ENCODE measurements around the gene SEMA5A. TPM values are rescaled to one million over a fixed set of nuclear protein-coding genes. Genes with fewer than 3 reads are reported as not detected.

SEMA5A gene
- polyA plus RNA-seq, 1 donor (not counting 4 experiments of a cell fraction or from before 2014, with no cell fraction given) = 0.16 TPM

DNA sequence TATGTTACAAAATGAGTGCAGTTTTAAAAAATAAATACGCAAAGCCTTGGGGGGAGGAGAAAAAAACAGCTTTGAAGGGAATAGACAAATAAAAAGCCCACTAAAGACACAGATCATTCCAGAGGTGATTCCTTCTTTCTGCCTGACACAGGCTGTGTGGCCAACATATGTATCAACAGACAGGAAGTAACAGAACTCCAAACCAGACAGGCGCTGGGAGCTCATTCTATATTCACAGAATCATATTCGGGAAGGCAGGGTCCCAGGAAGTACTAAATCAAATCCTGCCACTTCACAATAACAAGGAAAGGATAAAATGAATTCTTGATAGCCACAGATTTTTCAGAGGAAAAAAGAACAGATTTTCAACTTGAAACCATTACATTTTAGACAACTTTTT lies 62.1 kb downstream of the SEMA5A start:
- no peaks in the 10 kb centered on the region for H3K9me3 ChIP-seq (ENCODE audit: control insufficient read depth, low read depth, low read length)
- no peaks in the 10 kb centered on the region for H3K27me3 ChIP-seq (ENCODE audit: control insufficient read depth, extremely low read depth, insufficient read depth, low read length)
- no peak overlapping the region for H2AFZ ChIP-seq (ENCODE audit: control insufficient read depth, low read length)
- no peak for FAIRE-seq
- H3K4me2 ChIP-seq (ENCODE audit: control insufficient read depth, extremely low read depth, insufficient read depth, low read depth, low read length) = no peak overlapping the region
- H3K27ac ChIP-seq (ENCODE audit: control insufficient read depth, insufficient read depth, low read length) = no peak overlapping the region
- no peaks in the 10 kb centered on the region for H4K20me1 ChIP-seq (ENCODE audit: control insufficient read depth, extremely low read depth, insufficient read depth, low read length)
- H3K36me3 ChIP-seq (ENCODE audit: control insufficient read depth in 2 of 2, extremely low read depth in 1 of 2, insufficient read depth in 2 of 2, low read length in 2 of 2) = no peaks in the 10 kb centered on the region
- H3K4me3 ChIP-seq (ENCODE audit: control insufficient read depth in 2 of 3, extremely low read depth in 1 of 3, insufficient read depth in 2 of 3, low read depth in 1 of 3, low read length in 3 of 3) = no peak overlapping the region
- dilution Hi-C loops (cut with MboI; ENCODE audit: extremely low pct_ligation_motif_present, low sequenced_read_pairs) = loop anchor here (25.0 kb wide), 1 partner anchor 121 kb away; no protein-coding TSS in a partner anchor
- no peak overlapping the region for H3K9ac ChIP-seq (ENCODE audit: control insufficient read depth, extremely low read depth, insufficient read depth, low read length)
- H3K79me2 ChIP-seq (ENCODE audit: control insufficient read depth, insufficient read depth, low read length) = no peaks in the 10 kb centered on the region
- peaks cover 7% of the 10 kb centered on the region for H3K4me1 ChIP-seq (ENCODE audit: control insufficient read depth, extremely low read depth, insufficient read depth, low read length)
- TF ChIP-seq, protein P1, sequence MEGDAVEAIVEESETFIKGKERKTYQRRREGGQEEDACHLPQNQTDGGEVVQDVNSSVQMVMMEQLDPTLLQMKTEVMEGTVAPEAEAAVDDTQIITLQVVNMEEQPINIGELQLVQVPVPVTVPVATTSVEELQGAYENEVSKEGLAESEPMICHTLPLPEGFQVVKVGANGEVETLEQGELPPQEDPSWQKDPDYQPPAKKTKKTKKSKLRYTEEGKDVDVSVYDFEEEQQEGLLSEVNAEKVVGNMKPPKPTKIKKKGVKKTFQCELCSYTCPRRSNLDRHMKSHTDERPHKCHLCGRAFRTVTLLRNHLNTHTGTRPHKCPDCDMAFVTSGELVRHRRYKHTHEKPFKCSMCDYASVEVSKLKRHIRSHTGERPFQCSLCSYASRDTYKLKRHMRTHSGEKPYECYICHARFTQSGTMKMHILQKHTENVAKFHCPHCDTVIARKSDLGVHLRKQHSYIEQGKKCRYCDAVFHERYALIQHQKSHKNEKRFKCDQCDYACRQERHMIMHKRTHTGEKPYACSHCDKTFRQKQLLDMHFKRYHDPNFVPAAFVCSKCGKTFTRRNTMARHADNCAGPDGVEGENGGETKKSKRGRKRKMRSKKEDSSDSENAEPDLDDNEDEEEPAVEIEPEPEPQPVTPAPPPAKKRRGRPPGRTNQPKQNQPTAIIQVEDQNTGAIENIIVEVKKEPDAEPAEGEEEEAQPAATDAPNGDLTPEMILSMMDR (optimal IDR thresholded peaks at IDR 0.05 in 1 of 3, IDR thresholded peaks at IDR 0.05 in 1 of 3, conservative IDR thresholded peaks at IDR 0.05 in 1 of 3; ENCODE audit: extremely low read depth in 1 of 3, insufficient read depth in 2 of 3, low read length in 3 of 3) = no peak
- no peak for TF ChIP-seq EZH2 (IDR thresholded peaks at IDR 0.05; ENCODE audit: low read length)
- H3K9me1 ChIP-seq (ENCODE audit: control insufficient read depth, extremely low read depth, insufficient read depth, low read length) = no peaks in the 10 kb centered on the region
- DNase-seq (ENCODE audit: low read depth, low spot score) = no peak

GRCh38 chr5:9483243-9483642 lies 62.6 kb downstream of the SEMA5A start:
- DNase-seq (ENCODE audit: low read depth, low spot score) (no peak), FAIRE-seq (no peak)
- H3K9ac ChIP-seq (ENCODE audit: control insufficient read depth, extremely low read depth, insufficient read depth, low read length) = no peak overlapping the region
- TF ChIP-seq EZH2 (IDR thresholded peaks at IDR 0.05; ENCODE audit: low read length) = no peak
- TF ChIP-seq, protein P1 (optimal IDR thresholded peaks at IDR 0.05 in 1 of 3, IDR thresholded peaks at IDR 0.05 in 1 of 3, conservative IDR thresholded peaks at IDR 0.05 in 1 of 3; ENCODE audit: extremely low read depth in 1 of 3, insufficient read depth in 2 of 3, low read length in 3 of 3) = no peak
- no peak overlapping the region for H3K4me3 ChIP-seq (ENCODE audit: control insufficient read depth in 2 of 3, extremely low read depth in 1 of 3, insufficient read depth in 2 of 3, low read depth in 1 of 3, low read length in 3 of 3)
- dilution Hi-C loops (cut with MboI; ENCODE audit: extremely low pct_ligation_motif_present, low sequenced_read_pairs) = loop anchor here (25.0 kb wide), 1 partner anchor 121 kb away; no protein-coding TSS in a partner anchor
- no peak overlapping the region for H3K27ac ChIP-seq (ENCODE audit: control insufficient read depth, insufficient read depth, low read length)
- H3K9me1 ChIP-seq (ENCODE audit: control insufficient read depth, extremely low read depth, insufficient read depth, low read length) = no peaks in the 10 kb centered on the region
- no peaks in the 10 kb centered on the region for H3K36me3 ChIP-seq (ENCODE audit: control insufficient read depth in 2 of 2, extremely low read depth in 1 of 2, insufficient read depth in 2 of 2, low read length in 2 of 2)
- no peaks in the 10 kb centered on the region for H3K79me2 ChIP-seq (ENCODE audit: control insufficient read depth, insufficient read depth, low read length)
- H4K20me1 ChIP-seq (ENCODE audit: control insufficient read depth, extremely low read depth, insufficient read depth, low read length) = no peaks in the 10 kb centered on the region
- no peaks in the 10 kb centered on the region for H3K27me3 ChIP-seq (ENCODE audit: control insufficient read depth, extremely low read depth, insufficient read depth, low read length)
- H2AFZ ChIP-seq (ENCODE audit: control insufficient read depth, low read length) = peak overlapping the region; percentile 75
- H3K4me2 ChIP-seq (ENCODE audit: control insufficient read depth, extremely low read depth, insufficient read depth, low read depth, low read length) = no peak overlapping the region
- peaks cover 7% of the 10 kb centered on the region for H3K4me1 ChIP-seq (ENCODE audit: control insufficient read depth, extremely low read depth, insufficient read depth, low read length)
- H3K9me3 ChIP-seq (ENCODE audit: control insufficient read depth, low read depth, low read length) = no peaks in the 10 kb centered on the region

All from keratinocyte (primary cell).